Stimulated activated CD8-positive, alpha-beta memory T cell treated with anti-CD3 and anti-CD28 coated beads, Interleukin-15, amount 100 ng/mL, for 4 hours (primary cell): ENCODE results near the gene RAB40B.
"Not testable (repeated sequence)": the region's sequence is repeated elsewhere in the genome, so short reads cannot be mapped to it uniquely, and the experiment has no call there.

Experiments used
- DNase-seq, 2 donors: peaks; one replicate each; pipeline ENCODE4 v3.0.0-alpha.2; 2020; ENCODE audit warnings: low read depth in 2 of 2

Gene RAB40B

GRCh38 chr17:82668024-82668630 is 30.4 kb downstream of the RAB40B start:
- DNase-seq, result no peak

GRCh38 chr17:82667668-82668000 is 30.9 kb downstream of the RAB40B start:
- DNase-seq, result no peak

- no peak for DNase-seq
Measured at GRCh38 chr17:82666931-82667667, 31.4 kb downstream of the RAB40B start.

- no peak for DNase-seq
Measured at GRCh38 chr17:82665891-82666290, 32.6 kb downstream of the RAB40B start.

GRCh38 chr17:82665217-82665616 is 33.3 kb downstream of the RAB40B start:
- DNase-seq, result no peak

- DNase-seq, result no peak
Measured at GRCh38 chr17:82664701-82665182, 33.8 kb downstream of the RAB40B start.

GRCh38 chr17:82664276-82664575 is 34.3 kb downstream of the RAB40B start:
- DNase-seq, result no peak

GRCh38 chr17:82663381-82664275 is 34.9 kb downstream of the RAB40B start:
- DNase-seq, result no peak

GRCh38 chr17:82662711-82663261 is 35.7 kb downstream of the RAB40B start:
- no peak for DNase-seq

- no peak for DNase-seq
Measured at GRCh38 chr17:82661717-82662683, 36.5 kb downstream of the RAB40B start.

GRCh38 chr17:82659886-82660285 is 38.6 kb downstream of the RAB40B start:
- DNase-seq, result no peak

GRCh38 chr17:82658796-82659452 is 39.6 kb downstream of the RAB40B start:
- no peak for DNase-seq

- no peak for DNase-seq
Measured at GRCh38 chr17:82658331-82658730, 40.2 kb downstream of the RAB40B start.

GRCh38 chr17:82657926-82658325 is 40.6 kb downstream of the RAB40B start:
- DNase-seq, result no peak

- DNase-seq, result no peak
Measured at GRCh38 chr17:82656266-82656665, 42.2 kb downstream of the RAB40B start.

- DNase-seq, result no peak
Measured at GRCh38 chr17:82655523-82655922, 43.0 kb downstream of the RAB40B start.

- DNase-seq, result no peak
Measured at GRCh38 chr17:82655038-82655479, 43.4 kb downstream of the RAB40B start.

- not testable (repeated sequence) for DNase-seq
Measured at GRCh38 chr17:82654611-82655010, 43.9 kb downstream of the RAB40B start.

GRCh38 chr17:82653651-82654528 is 44.6 kb downstream of the RAB40B start:
- no peak for DNase-seq

- DNase-seq, result no peak
Measured at GRCh38 chr17:82650723-82651122, 47.8 kb downstream of the RAB40B start.
